Measurements from ENCODE around the gene MRPS27.

Gene MRPS27

GRCh38 chr5:72234265-72234700 lies 85.8 kb downstream of the MRPS27 start:
- no peak for TF ChIP-seq CTCF (IDR thresholded peaks at IDR 0.05; ENCODE audit: poor library complexity, severe bottlenecking)
- H3K27me3 ChIP-seq (ENCODE audit: insufficient read depth, poor library complexity, severe bottlenecking): no peaks in the 10 kb centered on the region
- H3K36me3 ChIP-seq (ENCODE audit: low read depth): peaks cover 79% of the 10 kb centered on the region
- ATAC-seq (ENCODE audit: low read depth): peak; percentile 78
- no peak for DNase-seq (ENCODE audit: low spot score)
- no peaks in the 10 kb centered on the region for H3K9me3 ChIP-seq (ENCODE audit: severe bottlenecking)
- no peak overlapping the region for H3K4me3 ChIP-seq (ENCODE audit: severe bottlenecking)
- peaks cover 18% of the 10 kb centered on the region for H3K4me1 ChIP-seq (ENCODE audit: insufficient read depth, poor library complexity, severe bottlenecking)
- H3K27ac ChIP-seq (ENCODE audit: poor library complexity, severe bottlenecking): peak overlapping the region; percentile 24

GRCh38 chr5:72233835-72234234 lies 86.2 kb downstream of the MRPS27 start:
- TF ChIP-seq CTCF (IDR thresholded peaks at IDR 0.05; ENCODE audit: poor library complexity, severe bottlenecking): no peak
- no peak for DNase-seq (ENCODE audit: low spot score)
- H3K36me3 ChIP-seq (ENCODE audit: low read depth): peaks cover 76% of the 10 kb centered on the region
- ATAC-seq (ENCODE audit: low read depth): no peak
- H3K27ac ChIP-seq (ENCODE audit: poor library complexity, severe bottlenecking): peak overlapping the region; percentile 24
- H3K27me3 ChIP-seq (ENCODE audit: insufficient read depth, poor library complexity, severe bottlenecking): no peaks in the 10 kb centered on the region
- no peak overlapping the region for H3K4me3 ChIP-seq (ENCODE audit: severe bottlenecking)
- H3K4me1 ChIP-seq (ENCODE audit: insufficient read depth, poor library complexity, severe bottlenecking): peaks cover 18% of the 10 kb centered on the region
- no peaks in the 10 kb centered on the region for H3K9me3 ChIP-seq (ENCODE audit: severe bottlenecking)

GRCh38 chr5:72232838-72233237 lies 87.2 kb downstream of the MRPS27 start:
- Histone ChIP-seq H3K27ac (ENCODE audit: poor library complexity, severe bottlenecking) (no peak overlapping the region), H3K27me3 (ENCODE audit: insufficient read depth, poor library complexity, severe bottlenecking) (no peaks in the 10 kb centered on the region), H3K36me3 (ENCODE audit: low read depth) (peaks cover 77% of the 10 kb centered on the region), H3K4me1 (ENCODE audit: insufficient read depth, poor library complexity, severe bottlenecking) (peaks cover 18% of the 10 kb centered on the region), H3K9me3 (ENCODE audit: severe bottlenecking) (no peaks in the 10 kb centered on the region), H3K4me3 (ENCODE audit: severe bottlenecking) (no peak overlapping the region)
- no peak for TF ChIP-seq CTCF (IDR thresholded peaks at IDR 0.05; ENCODE audit: poor library complexity, severe bottlenecking)
- ATAC-seq (ENCODE audit: low read depth) (no peak), DNase-seq (ENCODE audit: low spot score) (no peak)

- H3K9me3 ChIP-seq (ENCODE audit: severe bottlenecking): no peaks in the 10 kb centered on the region
- peaks cover 77% of the 10 kb centered on the region for H3K36me3 ChIP-seq (ENCODE audit: low read depth)
- H3K4me3 ChIP-seq (ENCODE audit: severe bottlenecking): no peak overlapping the region
- DNase-seq (ENCODE audit: low spot score) (no peak), ATAC-seq (ENCODE audit: low read depth) (no peak)
- no peak for TF ChIP-seq CTCF (IDR thresholded peaks at IDR 0.05; ENCODE audit: poor library complexity, severe bottlenecking)
- no peak overlapping the region for H3K27ac ChIP-seq (ENCODE audit: poor library complexity, severe bottlenecking)
- H3K27me3 ChIP-seq (ENCODE audit: insufficient read depth, poor library complexity, severe bottlenecking): no peaks in the 10 kb centered on the region
- H3K4me1 ChIP-seq (ENCODE audit: insufficient read depth, poor library complexity, severe bottlenecking): peaks cover 18% of the 10 kb centered on the region
Observed at GRCh38 chr5:72231991-72232703, 87.9 kb downstream of the MRPS27 start.

GRCh38 chr5:72228960-72229359 lies 91.1 kb downstream of the MRPS27 start:
- H3K27ac ChIP-seq (ENCODE audit: poor library complexity, severe bottlenecking): no peak overlapping the region
- H3K27me3 ChIP-seq (ENCODE audit: insufficient read depth, poor library complexity, severe bottlenecking): no peaks in the 10 kb centered on the region
- peaks cover 92% of the 10 kb centered on the region for H3K36me3 ChIP-seq (ENCODE audit: low read depth)
- TF ChIP-seq CTCF (IDR thresholded peaks at IDR 0.05; ENCODE audit: poor library complexity, severe bottlenecking): no peak
- H3K4me3 ChIP-seq (ENCODE audit: severe bottlenecking): no peak overlapping the region
- ATAC-seq (ENCODE audit: low read depth): no peak
- H3K9me3 ChIP-seq (ENCODE audit: severe bottlenecking): no peaks in the 10 kb centered on the region
- no peak for DNase-seq (ENCODE audit: low spot score)
- H3K4me1 ChIP-seq (ENCODE audit: insufficient read depth, poor library complexity, severe bottlenecking): peaks cover 3% of the 10 kb centered on the region
